HG02973 (cell line): Measurements from ENCODE around the gene PPM1N.

Source experiments
- ATAC-seq: cut with Tn5 transposase; IDR thresholded peaks from one replicate; pipeline ENCODE4 v1.9.1; 2021; ENCODE audit warnings: moderate library complexity; ENCODE audit not compliant: unreplicated experiment

Gene PPM1N

GRCh38 chr19:45469945-45470761, 28.1 kb upstream of the PPM1N start:
- no peak for ATAC-seq

- ATAC-seq, result no peak
Measured at GRCh38 chr19:45470762-45471081, 27.5 kb upstream of the PPM1N start.

- ATAC-seq, result no peak
Measured at GRCh38 chr19:45471111-45471930, 26.9 kb upstream of the PPM1N start.

- no peak for ATAC-seq
Measured at GRCh38 chr19:45471931-45472562, 26.2 kb upstream of the PPM1N start.

- ATAC-seq, result no peak
Measured at GRCh38 chr19:45472563-45473366, 25.5 kb upstream of the PPM1N start.

GRCh38 chr19:45473367-45473681, 24.9 kb upstream of the PPM1N start:
- no peak for ATAC-seq

GRCh38 chr19:45473682-45474605, 24.3 kb upstream of the PPM1N start:
- ATAC-seq, result no peak

- ATAC-seq, result no peak
Measured at GRCh38 chr19:45474606-45475521, 23.4 kb upstream of the PPM1N start.

GRCh38 chr19:45475537-45476291, 22.5 kb upstream of the PPM1N start:
- ATAC-seq, result no peak

- no peak for ATAC-seq
Measured at GRCh38 chr19:45476304-45476703, 21.9 kb upstream of the PPM1N start.

- ATAC-seq, result no peak
Measured at GRCh38 chr19:45477186-45477585, 21.1 kb upstream of the PPM1N start.

GRCh38 chr19:45477713-45478453, 20.4 kb upstream of the PPM1N start:
- no peak for ATAC-seq

- ATAC-seq, result peak; percentile 64
Measured at GRCh38 chr19:45478454-45479238, 19.6 kb upstream of the PPM1N start.

- no peak for ATAC-seq
Measured at GRCh38 chr19:45483033-45483432, 15.2 kb upstream of the PPM1N start.

GRCh38 chr19:45484273-45484945, 13.8 kb upstream of the PPM1N start:
- no peak for ATAC-seq
